ENCODE results near the gene HECA. TPM values are rescaled to one million over a fixed set of nuclear protein-coding genes. Genes with fewer than 3 reads are reported as not detected.

The HECA gene, protein sequence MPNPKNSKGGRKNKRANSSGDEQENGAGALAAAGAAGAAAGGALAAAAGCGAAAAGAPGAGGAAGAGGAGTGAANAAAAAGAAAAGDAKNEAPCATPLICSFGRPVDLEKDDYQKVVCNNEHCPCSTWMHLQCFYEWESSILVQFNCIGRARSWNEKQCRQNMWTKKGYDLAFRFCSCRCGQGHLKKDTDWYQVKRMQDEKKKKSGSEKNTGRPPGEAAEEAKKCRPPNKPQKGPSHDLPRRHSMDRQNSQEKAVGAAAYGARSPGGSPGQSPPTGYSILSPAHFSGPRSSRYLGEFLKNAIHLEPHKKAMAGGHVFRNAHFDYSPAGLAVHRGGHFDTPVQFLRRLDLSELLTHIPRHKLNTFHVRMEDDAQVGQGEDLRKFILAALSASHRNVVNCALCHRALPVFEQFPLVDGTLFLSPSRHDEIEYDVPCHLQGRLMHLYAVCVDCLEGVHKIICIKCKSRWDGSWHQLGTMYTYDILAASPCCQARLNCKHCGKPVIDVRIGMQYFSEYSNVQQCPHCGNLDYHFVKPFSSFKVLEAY
- total RNA-seq: 10 to 100 TPM; 31.9 to 39.3 (median 35.7) TPM

GRCh38 chr6:139134817-139135577 lies at the start of gene HECA:
Gene HECA, plus strand, starts transcription at chr6:139135080. Its CDS starts 317 bp downstream, at chr6:139135397.
- Histone ChIP-seq H3K9me3 (no peaks in the 10 kb centered on the region), H3K27me3 (no peaks in the 10 kb centered on the region), H3K36me3 (no peaks in the 10 kb centered on the region), H3K4me3 (peak within 1 kb of the TSS; percentile 85 to 90 (median 87)), H3K4me1 (peaks cover 0 to 62% (median 19%) of the 10 kb centered on the region in 4 donors), H3K27ac (peak within 1 kb of the TSS; percentile 89 to 98 (median 96))
- peak; percentile 51 to 88 for TF ChIP-seq EP300 (IDR thresholded peaks at IDR 0.05)
- TF ChIP-seq, protein P1, sequence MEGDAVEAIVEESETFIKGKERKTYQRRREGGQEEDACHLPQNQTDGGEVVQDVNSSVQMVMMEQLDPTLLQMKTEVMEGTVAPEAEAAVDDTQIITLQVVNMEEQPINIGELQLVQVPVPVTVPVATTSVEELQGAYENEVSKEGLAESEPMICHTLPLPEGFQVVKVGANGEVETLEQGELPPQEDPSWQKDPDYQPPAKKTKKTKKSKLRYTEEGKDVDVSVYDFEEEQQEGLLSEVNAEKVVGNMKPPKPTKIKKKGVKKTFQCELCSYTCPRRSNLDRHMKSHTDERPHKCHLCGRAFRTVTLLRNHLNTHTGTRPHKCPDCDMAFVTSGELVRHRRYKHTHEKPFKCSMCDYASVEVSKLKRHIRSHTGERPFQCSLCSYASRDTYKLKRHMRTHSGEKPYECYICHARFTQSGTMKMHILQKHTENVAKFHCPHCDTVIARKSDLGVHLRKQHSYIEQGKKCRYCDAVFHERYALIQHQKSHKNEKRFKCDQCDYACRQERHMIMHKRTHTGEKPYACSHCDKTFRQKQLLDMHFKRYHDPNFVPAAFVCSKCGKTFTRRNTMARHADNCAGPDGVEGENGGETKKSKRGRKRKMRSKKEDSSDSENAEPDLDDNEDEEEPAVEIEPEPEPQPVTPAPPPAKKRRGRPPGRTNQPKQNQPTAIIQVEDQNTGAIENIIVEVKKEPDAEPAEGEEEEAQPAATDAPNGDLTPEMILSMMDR (IDR thresholded peaks at IDR 0.05): peak in 1 of 5 experiments; percentile 47
- peak; percentile 85 to 95 for TF ChIP-seq POLR2A (IDR thresholded peaks at IDR 0.05)
- peak; percentile 97 to 98 for DNase-seq (ENCODE audit: low spot score in 2 of 2)
- 2% methylated on average over 28 to 48 of the region's 105 CpGs for WGBS, 2 donors

DNA sequence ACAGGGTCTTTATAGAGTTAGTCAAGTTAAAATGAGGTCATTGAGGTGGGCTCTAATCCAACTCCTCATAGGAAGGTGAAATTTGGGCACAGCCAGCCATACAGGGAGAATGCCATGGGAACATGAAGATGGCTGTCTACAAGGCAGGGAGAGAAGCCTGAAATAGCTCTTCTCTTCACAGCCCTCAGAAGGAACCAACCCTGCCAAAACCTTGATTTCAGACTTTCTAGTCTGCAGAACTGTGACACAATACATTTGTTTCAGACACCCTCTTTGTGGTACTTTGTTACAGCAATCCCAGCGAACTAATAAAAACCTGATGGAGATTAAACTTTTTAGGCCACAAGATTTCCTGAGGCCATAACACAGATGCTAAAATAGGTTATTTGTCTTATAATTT lies 43.1 kb upstream of the HECA start:
- DNase-seq (ENCODE audit: low spot score in 2 of 2): no peak
- Histone ChIP-seq H3K27me3 (no peaks in the 10 kb centered on the region), H3K4me3 (no peak overlapping the region), H3K27ac (no peak overlapping the region), H3K36me3 (no peaks in the 10 kb centered on the region), H3K4me1 (no peaks in the 10 kb centered on the region), H3K9me3 (no peaks in the 10 kb centered on the region)
- 77 to 89% methylated on average over 1 of the region's 1 CpG for WGBS, 2 donors
- no peak for TF ChIP-seq EP300 (IDR thresholded peaks at IDR 0.05)
- TF ChIP-seq POLR2A (IDR thresholded peaks at IDR 0.05): no peak
- TF ChIP-seq, protein P1 (IDR thresholded peaks at IDR 0.05): no peak

DNA sequence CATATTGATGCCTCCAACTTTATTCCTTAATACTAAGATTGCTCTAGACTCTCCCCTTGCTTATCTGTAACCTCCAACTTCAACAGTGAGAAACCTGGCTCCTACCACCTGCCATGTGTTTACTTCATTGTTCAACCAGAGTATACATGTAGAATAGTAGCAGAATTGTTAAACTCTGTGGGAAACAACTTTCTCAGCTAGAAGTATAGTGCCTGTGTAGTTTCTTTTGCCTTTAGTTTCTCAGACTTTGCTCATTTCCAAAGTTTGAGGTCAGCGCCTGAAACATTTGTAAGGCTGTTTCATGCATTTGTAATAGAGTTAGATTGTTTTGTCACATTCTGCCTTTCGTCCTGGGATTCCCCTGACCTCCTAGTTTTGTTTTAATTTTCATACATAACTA lies 34.9 kb upstream of the HECA start:
- Histone ChIP-seq H3K27ac (no peak overlapping the region), H3K36me3 (no peaks in the 10 kb centered on the region), H3K27me3 (no peaks in the 10 kb centered on the region), H3K9me3 (no peaks in the 10 kb centered on the region), H3K4me1 (no peaks in the 10 kb centered on the region), H3K4me3 (no peak overlapping the region)
- no peak for TF ChIP-seq EP300 (IDR thresholded peaks at IDR 0.05)
- no peak for TF ChIP-seq POLR2A (IDR thresholded peaks at IDR 0.05)
- 69 to 70% methylated on average over 2 of the region's 2 CpGs for WGBS, 2 donors
- DNase-seq (ENCODE audit: low spot score in 2 of 2): no peak

DNA sequence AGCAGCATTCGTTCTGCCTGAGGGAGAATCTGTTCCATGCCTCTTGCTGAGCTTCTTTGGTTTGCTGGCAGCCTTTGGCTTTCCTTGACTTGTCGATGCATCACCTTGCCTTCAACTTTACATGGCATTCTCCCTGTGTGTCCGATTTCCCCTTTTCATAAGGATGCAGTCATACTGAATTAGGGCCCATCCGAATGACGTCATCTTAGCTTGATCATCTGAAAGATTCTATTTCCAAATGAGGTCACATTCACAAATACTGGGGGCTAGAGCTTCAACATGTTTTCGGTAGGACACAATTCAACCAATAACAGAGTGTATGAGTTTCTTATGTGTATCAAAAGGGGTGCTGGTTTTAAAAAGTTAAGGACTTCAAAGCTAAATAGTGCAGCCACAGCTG lies 27.8 kb upstream of the HECA start:
- H3K27me3 ChIP-seq: no peaks in the 10 kb centered on the region
- H3K9me3 ChIP-seq: no peaks in the 10 kb centered on the region
- H3K4me1 ChIP-seq: no peaks in the 10 kb centered on the region
- H3K27ac ChIP-seq: no peak overlapping the region
- no peaks in the 10 kb centered on the region for H3K36me3 ChIP-seq
- TF ChIP-seq, protein P1 (IDR thresholded peaks at IDR 0.05): no peak
- no peak for TF ChIP-seq POLR2A (IDR thresholded peaks at IDR 0.05)
- TF ChIP-seq EP300 (IDR thresholded peaks at IDR 0.05): no peak
- H3K4me3 ChIP-seq: no peak overlapping the region
- no peak for DNase-seq (ENCODE audit: low spot score in 2 of 2)
- 89 to 91% methylated on average over 6 of the region's 6 CpGs for WGBS, 2 donors

GRCh38 chr6:139108378-139108777 lies 26.5 kb upstream of the HECA start:
- H3K36me3 ChIP-seq: no peaks in the 10 kb centered on the region
- no peak overlapping the region for H3K4me3 ChIP-seq
- no peak for DNase-seq (ENCODE audit: low spot score in 2 of 2)
- TF ChIP-seq EP300 (IDR thresholded peaks at IDR 0.05) (no peak), POLR2A (IDR thresholded peaks at IDR 0.05) (no peak)
- TF ChIP-seq, protein P1 (IDR thresholded peaks at IDR 0.05): no peak
- H3K27ac ChIP-seq: no peak overlapping the region
- no peaks in the 10 kb centered on the region for H3K4me1 ChIP-seq
- 85 to 95% methylated on average over 8 of the region's 8 CpGs for WGBS, 2 donors
- H3K27me3 ChIP-seq: no peaks in the 10 kb centered on the region
- H3K9me3 ChIP-seq: no peaks in the 10 kb centered on the region
